HG02943 (cell line): ENCODE measurements around the gene WDFY2.
A peak's percentile ranks its signal among the peaks of the same experiment; 100 is the strongest.
"Not testable (repeated sequence)": the region's sequence is repeated elsewhere in the genome, so short reads cannot be mapped to it uniquely, and the experiment has no call there.

Experiments
- ATAC-seq: cut with Tn5 transposase; IDR thresholded peaks from one replicate; pipeline ENCODE4 v1.9.1; 2021; ENCODE audit warnings: mild to moderate bottlenecking, low read depth, moderate library complexity; ENCODE audit not compliant: unreplicated experiment

Gene WDFY2

DNA sequence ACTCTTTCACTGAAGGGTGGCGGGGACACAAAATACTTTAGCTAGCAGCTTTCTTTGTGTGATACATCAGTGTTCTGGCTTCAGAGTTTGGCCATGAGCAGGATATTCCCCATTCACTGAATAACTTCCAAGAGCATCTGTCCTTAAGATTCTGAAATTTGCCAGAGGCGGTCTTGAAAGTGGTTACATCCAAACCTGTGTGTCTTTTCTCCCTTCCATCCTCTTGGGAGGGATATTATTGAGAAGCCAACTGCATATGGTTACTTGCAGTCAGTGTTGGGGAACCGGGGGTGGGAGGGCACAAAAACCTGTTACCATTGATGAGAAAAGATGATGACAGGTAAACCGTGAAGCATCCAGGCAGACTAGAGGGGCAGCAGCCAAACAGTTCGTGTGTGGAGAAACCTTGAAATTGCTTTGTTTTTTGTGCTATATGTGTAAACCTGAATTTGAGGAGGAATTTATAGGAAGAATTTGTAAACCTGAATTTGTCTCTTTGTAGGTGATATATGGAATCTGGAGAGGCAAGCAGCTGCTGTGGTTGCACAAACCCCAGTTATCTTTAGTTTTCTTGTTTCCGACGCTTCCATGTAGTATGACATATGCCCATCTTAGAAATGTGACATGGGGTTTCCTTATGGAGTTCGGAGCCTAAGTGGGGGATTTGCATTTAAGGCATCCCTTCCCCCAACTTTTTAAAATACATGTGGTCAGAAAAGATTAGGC lies 104.8 kb downstream of the WDFY2 start:
- ATAC-seq = no peak

DNA sequence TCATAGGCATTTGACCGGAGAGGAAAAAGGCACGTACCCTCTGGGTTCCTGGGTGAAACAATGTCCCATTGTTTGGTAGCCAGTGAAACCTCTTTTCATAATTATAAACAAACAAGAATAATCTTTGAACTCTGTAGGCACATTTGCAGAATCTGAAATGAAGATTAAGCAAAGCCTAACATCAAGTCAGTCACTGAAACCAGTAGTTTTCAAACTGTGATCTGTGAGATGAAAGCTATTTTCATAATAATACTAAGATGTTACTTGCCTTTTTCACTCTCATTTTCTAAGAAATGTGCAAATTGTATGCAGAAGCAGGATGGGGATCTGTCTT lies 105.4 kb downstream of the WDFY2 start:
- ATAC-seq = no peak

DNA sequence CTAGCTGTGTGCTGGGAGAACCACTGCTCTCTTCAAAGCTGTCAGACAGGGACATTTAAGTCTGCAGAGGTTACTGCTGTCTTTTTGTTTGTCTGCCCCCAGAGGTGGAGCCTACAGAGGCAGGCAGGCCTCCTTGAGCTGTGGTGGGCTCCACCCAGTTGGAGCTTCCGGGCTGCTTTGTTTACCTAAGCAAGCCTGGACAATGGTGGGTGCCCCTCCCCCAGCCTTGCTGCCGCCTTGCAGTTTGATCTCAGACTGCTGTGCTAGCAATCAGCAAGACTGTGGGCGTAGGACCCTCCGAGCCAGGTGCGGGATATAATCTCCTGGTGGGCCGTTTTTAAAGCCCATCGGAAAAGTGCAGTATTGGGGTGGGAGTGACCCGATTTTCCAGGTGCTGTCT lies 111.4 kb downstream of the WDFY2 start:
- not testable (repeated sequence) for ATAC-seq

- no peak for ATAC-seq
These were observed 112.9 kb downstream of the WDFY2 start for GRCh38 chr13:51697181-51697580.

GRCh38 chr13:51697855-51698254 lies 113.6 kb downstream of the WDFY2 start:
- ATAC-seq = no peak

GRCh38 chr13:51698352-51698751 lies 114.1 kb downstream of the WDFY2 start:
- no peak for ATAC-seq

GRCh38 chr13:51704399-51705313 lies 120.4 kb downstream of the WDFY2 start:
- no peak for ATAC-seq

GRCh38 chr13:51707461-51707860 lies 123.2 kb downstream of the WDFY2 start:
- no peak for ATAC-seq

- no peak for ATAC-seq
These were observed 129.5 kb downstream of the WDFY2 start for GRCh38 chr13:51713807-51714206.

DNA sequence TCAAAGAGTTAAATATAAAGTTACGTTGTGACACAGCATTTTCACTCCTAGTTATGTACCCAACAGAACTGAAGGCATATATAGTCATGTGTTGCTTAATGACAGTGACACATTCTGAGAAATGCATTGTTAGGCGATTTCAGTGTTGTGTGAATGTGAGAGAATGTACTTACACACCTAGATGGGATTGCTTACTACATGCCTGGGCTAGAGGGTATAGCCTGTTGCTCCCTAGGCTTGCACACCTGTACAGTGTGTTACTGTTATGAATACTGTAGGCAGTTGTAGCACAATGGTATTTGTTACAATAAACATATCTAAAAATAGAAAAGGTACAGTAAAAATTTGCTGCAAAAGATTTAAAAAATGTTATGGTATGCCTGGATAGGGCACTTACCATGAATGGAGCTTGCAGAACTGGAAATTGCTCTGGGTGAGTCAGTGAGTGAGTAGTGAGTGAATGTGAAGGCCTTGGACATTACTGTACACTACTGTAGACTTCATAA lies 130.5 kb downstream of the WDFY2 start:
- ATAC-seq = no peak

DNA sequence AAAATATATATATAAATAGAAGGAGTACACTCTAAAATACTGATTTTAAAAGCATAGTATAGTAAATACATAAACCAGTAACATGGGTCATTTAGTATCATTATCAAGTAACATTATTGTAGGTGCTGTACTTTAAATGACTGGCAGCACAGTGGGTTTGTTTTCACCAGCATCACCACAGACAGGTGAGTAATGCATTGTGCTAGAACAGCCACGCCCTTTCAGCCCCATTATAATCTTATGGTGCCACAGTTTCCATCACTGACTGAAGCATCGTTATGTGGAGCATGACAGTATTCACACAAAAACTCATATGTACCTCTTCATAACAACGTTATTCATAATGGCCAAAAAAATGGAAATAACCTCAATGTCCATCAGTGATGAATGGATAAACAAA lies 131.4 kb downstream of the WDFY2 start:
- no peak for ATAC-seq

DNA sequence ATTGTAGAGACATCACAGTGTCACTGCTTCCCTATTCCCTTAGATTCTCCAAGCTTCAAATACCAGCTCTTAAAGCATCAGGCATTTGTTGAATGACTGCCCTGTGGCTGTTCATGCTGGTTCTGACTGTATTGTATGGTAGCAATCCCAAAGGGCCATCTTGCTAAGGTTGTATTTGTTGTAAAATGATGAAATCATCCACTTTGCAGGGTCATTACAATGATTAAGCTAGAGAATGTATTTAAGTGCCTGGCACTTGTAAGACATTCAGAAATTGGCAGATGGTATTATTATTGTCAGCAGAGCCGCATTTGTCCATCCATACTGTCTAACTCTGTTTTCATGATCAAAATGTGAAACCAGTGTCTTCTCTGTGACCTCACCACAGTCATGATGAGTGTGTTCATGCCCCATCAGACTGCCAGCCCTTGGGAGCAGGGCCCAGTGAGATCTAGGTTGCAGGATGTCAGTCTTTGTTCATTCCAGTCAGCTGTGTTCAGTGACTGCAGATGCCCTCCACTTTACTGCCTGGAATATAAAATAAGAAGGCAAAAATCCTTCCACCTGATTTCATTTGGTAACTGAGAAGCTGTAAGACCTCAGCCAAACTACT lies 133.6 kb downstream of the WDFY2 start:
- ATAC-seq = no peak

GRCh38 chr13:51719394-51719793 lies 135.1 kb downstream of the WDFY2 start:
- no peak for ATAC-seq

DNA sequence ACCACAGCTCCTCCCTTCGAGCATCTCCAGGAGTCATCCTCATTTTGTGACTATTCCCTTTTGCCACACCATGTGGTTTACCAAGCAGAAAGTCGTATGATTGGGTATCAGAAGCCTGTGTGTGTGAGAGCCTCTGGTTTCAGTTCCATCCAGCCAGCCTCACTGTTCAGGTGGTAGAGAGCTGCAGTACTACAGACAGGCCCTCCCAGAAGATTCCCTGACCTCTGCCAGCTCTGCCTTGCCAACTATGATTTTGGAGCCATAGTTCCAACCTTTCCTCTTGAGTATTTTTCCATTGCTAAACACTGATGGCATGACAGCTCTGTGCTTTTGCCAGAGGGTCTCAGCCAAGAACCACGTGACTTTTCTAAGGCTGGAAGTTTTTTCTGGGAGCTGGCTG lies 137.2 kb downstream of the WDFY2 start:
- ATAC-seq = peak; percentile 84

DNA sequence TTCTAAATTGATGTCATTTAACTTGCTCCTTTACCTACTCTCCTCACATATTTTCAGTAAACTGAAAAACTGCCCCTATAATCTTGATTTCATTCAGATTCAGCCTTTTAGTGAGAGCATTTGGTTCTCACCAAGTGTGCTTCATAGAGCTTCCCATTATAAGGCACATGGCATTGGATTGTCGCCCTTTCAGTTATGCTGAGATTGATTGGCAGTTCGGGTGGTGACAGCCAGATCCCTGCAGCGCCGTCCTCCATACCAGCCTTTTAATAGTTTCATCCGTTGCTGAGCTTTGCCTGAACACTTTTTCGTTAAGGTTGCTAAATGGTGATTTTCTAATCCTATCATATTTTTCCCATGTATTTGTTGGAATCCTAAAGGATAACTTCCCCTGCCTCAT lies 139.3 kb downstream of the WDFY2 start:
- no peak for ATAC-seq

DNA sequence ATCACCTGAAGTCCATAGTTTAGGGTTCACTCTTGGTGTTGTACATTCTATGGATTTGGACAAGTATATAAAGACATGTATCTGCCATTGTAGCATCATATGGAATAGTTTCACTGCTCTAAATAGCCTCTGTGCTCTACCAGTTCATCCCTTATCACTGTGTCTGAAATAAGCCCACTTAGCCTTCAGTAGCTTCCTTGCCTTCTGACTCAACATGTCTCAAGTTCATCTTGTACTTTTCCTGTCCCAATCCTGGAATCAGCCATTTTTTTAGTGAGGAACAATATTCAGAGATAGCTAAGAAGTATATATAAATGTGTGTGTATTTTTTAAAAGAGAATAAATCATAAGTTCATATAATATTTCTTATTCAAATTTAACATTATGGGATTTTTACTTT lies 140.5 kb downstream of the WDFY2 start:
- no peak for ATAC-seq

- ATAC-seq = no peak
These were observed 142.4 kb downstream of the WDFY2 start for GRCh38 chr13:51726446-51727193.

- no peak for ATAC-seq
These were observed 143.5 kb downstream of the WDFY2 start for GRCh38 chr13:51727634-51728274.

- no peak for ATAC-seq
These were observed 144.0 kb downstream of the WDFY2 start for GRCh38 chr13:51728275-51728673.

DNA sequence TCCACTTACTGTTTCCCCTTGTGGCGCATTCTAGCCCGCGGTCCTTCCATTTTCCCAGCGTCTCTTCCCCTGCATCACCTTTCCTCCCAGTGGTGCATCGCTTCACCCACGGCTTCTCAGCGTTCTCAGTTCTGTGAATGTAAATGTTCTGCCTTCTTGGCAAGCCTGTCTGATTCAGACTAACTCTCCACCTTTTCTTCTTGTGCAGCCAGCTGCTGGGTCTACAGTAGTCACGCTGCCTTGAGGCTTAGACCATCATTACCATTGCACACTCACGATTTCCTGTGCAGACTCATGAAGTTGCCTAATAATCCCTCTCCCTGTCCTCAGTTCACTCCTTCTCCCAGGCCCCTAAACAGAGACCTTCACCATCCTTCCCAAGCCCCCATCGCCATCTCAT lies 144.7 kb downstream of the WDFY2 start:
- ATAC-seq = no peak
